Omental fat pad (tissue), 4 donors: ENCODE results near the gene PODN. TPM values are rescaled to one million over a fixed set of nuclear protein-coding genes. Genes with fewer than 3 reads are reported as not detected.

Experiments
- ATAC-seq: fragments of 150-250 bp; one replicate; pipeline ENCODE4 v1.9.1; 2016; ENCODE audit warnings: mild to moderate bottlenecking, moderate library complexity; ENCODE audit not compliant: low FRiP score
- DNase-seq: peaks from one replicate; pipeline ENCODE4 v3.0.0-alpha.2; 2019; ENCODE audit warnings: low spot score
- total RNA-seq, 4 donors: library from RNA; depleted of rRNA; stranded (reverse); fragments of >200 nt; gene quantifications; one replicate each; pipeline ENCODE4 v1.1.0, GENCODE V29; 2016
- TF ChIP-seq, protein P1 (sequence below), 3 donors: fragments of 450-650 bp; IDR thresholded peaks; one replicate each; pipeline ENCODE4 v1.5.1; 2016 to 2017; ENCODE audit warnings: antibody characterized with exemption in 3 of 3, mild to moderate bottlenecking in 3 of 3, moderate library complexity in 2 of 3

The PODN gene
- total RNA-seq, 4 donors from 2014 or later, result 99.8 to 440 (median 251) TPM

DNA sequence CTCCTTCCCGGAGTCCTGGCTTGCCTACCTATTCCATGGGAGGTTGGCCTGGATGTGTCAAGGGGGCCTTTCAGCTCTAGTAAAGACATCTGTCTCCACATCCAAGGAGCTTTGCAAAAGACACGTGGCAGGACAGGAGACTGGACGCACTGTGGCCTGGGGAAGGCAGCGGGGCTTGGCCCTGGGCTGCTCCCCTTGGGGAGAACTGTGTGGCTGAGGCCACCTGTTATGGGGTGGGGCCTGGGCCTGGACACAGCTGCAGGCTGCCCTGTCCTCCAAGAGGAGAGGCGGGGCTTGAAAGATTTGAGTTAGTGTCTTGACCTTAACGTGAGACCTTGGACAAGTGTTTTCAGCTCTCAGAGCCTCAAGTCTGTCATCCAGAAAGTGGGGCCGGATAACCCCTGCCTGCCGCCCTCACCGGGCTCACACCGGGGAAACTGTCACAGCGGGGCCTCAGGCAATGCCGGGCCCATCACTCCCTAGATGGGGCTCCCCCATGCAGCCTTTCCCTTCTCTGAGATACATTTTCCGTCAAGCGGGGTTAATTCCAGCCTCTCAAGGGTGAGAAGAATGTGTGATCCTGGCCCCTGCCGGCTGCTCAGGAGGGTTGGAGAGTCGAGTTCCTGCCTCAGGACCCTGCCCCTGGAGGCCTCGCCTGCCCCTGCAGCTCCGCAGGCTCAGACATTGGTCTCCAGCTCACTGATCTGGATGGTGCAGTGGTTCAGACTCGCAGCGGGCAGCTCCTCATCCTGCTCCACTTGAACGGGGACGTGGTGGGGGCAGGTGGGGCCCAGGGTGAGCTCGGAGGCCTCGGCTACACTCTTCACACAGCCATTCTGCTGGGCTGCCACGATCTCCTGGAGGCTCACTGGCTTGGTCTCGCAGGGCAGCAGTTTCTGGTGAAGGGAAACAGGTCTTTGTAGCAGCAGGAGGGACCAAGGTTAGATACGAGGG lies 25.6 kb downstream of the PODN start:
- no peak for DNase-seq
- TF ChIP-seq, protein P1, sequence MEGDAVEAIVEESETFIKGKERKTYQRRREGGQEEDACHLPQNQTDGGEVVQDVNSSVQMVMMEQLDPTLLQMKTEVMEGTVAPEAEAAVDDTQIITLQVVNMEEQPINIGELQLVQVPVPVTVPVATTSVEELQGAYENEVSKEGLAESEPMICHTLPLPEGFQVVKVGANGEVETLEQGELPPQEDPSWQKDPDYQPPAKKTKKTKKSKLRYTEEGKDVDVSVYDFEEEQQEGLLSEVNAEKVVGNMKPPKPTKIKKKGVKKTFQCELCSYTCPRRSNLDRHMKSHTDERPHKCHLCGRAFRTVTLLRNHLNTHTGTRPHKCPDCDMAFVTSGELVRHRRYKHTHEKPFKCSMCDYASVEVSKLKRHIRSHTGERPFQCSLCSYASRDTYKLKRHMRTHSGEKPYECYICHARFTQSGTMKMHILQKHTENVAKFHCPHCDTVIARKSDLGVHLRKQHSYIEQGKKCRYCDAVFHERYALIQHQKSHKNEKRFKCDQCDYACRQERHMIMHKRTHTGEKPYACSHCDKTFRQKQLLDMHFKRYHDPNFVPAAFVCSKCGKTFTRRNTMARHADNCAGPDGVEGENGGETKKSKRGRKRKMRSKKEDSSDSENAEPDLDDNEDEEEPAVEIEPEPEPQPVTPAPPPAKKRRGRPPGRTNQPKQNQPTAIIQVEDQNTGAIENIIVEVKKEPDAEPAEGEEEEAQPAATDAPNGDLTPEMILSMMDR (IDR thresholded peaks at IDR 0.05), result no peak
- ATAC-seq, result no peak

DNA sequence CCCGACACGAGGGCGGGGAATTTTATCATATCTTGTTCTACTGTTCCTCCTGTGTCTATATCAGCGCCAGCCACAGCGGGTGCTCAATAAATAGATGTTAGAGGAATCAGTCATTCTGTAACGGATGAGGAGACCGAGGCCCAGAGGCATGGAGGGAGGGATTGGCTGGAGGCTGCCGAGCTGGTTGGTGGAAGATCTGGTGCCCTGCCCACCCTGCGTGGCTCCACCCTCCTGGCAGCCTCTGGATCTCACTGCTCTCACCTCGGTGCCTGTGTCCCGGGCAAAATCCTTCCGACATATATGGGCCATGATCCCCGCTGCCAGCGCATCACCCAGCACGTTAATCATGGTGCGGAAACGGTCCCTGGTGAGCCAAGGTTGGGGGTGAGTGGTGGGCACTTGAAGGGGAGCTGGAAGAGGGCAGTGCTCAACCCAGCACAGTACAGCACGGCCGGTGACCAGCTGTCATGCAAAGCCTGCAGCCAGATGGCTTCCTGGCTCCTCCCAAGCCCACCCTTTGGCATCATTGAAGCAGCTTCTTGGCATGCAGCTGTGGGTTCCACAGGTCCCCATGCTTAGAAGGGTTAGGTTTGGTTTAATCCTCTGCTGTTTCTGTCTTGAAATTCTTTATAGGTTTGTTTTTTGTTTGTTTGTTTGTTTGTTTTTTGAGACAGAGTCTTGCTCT lies 26.7 kb downstream of the PODN start:
- ATAC-seq (no peak), DNase-seq (no peak)
- TF ChIP-seq, protein P1 (IDR thresholded peaks at IDR 0.05), result no peak

DNA sequence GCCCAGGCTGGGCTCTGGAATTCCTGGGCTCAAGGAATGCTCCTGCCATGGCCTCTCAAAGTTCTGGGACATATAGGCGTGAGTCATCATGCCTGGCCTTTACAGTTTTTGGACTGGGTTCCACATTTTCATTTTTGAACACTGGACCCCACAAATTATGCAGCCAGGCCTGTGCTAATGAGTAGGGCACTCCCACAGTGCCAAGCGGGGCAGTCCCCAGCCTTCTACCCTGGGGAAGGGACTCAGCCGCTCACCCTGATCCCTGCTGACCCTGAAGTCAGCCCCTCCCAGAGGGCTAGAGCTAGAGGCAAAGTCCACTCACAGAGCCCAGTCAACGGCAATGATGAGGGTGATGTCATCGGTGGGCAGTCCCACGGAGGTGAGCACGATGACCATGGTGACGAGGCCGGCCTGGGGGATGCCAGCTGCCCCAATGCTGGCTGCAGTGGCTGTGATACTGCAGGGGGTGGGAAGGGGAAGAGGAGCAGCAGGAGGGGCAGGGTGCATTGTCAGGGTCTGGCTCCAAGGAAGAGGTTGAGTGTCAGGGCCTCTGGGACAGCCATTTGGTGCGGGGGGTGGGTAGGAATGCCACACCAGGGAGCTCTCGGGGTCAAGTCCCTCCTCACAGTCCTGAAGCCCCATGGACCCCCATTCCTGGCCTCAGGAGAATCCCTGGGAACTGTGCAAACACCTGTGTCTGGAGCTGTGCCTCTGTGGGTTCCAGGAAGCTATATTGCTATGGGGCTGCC lies 27.6 kb downstream of the PODN start:
- TF ChIP-seq, protein P1 (IDR thresholded peaks at IDR 0.05), result no peak
- DNase-seq (no peak), ATAC-seq (no peak)

DNA sequence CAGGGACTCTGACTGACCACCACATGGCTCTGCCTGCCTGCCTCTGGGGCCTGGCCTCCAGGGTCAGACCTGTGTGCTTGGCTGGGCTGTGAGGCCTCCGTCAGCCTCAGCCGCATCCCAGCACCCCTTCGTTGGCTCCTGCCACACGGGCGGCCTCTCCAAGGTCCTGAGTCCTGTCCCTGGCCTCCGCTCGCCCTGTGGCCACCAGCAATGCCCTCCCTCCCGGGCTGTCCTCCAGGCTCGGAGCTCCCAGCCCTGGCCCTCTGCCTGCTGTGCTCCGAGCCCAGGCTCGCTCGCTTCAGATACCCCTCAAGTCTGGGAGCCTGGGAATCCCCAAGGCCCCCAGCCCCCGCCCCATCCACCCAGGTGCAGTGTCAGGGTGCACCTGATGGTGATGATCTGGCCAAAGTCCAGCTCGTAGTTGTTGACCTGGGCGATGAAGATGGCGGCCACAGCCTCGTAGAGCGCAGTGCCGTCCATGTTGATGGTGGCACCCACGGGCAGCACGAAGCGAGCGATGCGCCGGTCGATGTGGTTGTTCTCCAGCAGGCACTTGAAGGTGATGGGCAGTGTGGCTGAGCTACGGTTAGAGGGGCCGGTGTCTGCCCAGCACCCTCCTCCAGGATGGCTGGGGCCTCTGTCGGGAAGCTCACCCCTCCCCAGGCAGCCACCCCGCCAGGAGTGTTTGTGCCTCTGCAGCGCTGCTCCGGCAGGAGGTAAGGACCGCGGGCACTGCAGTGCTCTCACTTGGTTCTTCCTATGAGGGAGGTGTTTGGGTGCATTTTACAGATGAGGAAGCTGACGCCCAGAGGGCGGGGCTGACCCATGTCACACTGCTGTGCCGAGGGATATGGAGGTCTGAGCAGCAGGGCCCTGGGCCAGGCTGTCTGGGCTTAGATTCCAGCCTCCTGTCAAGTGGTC lies 28.5 kb downstream of the PODN start:
- TF ChIP-seq, protein P1 (IDR thresholded peaks at IDR 0.05), result no peak
- DNase-seq (no peak), ATAC-seq (no peak)

DNA sequence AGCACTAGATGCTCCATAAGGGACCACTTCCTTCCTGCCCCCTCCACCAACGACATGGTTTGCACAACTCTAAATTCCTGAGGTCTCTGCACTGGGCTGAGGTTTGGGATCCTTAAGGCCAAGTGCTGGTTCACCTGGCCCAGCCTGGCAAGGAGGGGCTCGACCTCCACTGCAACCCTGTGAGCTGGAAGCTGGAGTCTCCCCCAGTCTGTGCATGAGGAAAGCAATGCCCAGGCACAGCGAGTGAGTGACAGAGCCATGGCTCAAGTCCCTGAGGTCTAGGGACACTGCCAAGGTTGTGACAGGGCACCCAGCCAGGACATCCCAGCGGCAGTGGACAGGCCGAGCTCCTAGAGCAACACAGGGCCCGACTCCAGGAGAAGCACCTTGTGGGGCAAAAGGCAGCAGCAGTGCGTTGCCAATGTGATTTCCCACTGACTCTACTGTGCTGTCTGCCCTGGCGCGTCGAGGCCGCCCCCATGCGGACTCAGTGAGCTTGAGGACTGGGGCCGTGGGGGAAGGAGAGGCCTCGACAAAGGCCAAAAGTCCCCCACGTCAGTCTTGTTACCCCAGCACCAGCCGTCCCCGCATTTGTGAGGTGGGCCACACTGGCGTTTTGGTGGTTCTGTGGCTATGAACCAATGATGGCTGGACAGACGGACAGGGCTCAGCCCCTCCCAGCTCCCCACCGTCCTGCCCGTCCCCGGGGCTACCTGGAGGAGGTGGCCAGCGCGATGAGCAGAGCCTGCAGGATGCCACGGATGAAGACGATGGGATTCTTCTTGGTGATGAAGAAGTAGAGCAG lies 30.0 kb downstream of the PODN start:
- DNase-seq, result no peak
- no peak for ATAC-seq
- TF ChIP-seq, protein P1 (IDR thresholded peaks at IDR 0.05), result no peak
